DOHH2 (cell line): ENCODE results near the gene NCKAP5.

Experiments
- EZH2phosphoT487 ChIP-seq: fragments of 200-600 bp; sonication (generic); IDR thresholded peaks from 2 replicates; pipeline ENCODE4 v1.6.1; 2017; ENCODE audit warnings: borderline replicate concordance, mild to moderate bottlenecking, antibody characterized with exemption, low read length, moderate library complexity, mixed read lengths
- TF ChIP-seq, protein P1 (sequence below): fragments of 200-600 bp; sonication (generic); IDR thresholded peaks from one replicate; pipeline ENCODE4 v1.5.1; 2014; ENCODE audit warnings: antibody characterized with exemption, mild to moderate bottlenecking, low read depth, low read length; ENCODE audit not compliant: poor library complexity, severe bottlenecking

- no peak for TF ChIP-seq EZH2phosphoT487
- TF ChIP-seq, protein P1, sequence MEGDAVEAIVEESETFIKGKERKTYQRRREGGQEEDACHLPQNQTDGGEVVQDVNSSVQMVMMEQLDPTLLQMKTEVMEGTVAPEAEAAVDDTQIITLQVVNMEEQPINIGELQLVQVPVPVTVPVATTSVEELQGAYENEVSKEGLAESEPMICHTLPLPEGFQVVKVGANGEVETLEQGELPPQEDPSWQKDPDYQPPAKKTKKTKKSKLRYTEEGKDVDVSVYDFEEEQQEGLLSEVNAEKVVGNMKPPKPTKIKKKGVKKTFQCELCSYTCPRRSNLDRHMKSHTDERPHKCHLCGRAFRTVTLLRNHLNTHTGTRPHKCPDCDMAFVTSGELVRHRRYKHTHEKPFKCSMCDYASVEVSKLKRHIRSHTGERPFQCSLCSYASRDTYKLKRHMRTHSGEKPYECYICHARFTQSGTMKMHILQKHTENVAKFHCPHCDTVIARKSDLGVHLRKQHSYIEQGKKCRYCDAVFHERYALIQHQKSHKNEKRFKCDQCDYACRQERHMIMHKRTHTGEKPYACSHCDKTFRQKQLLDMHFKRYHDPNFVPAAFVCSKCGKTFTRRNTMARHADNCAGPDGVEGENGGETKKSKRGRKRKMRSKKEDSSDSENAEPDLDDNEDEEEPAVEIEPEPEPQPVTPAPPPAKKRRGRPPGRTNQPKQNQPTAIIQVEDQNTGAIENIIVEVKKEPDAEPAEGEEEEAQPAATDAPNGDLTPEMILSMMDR: no peak
Measured at GRCh38 chr2:132766573-132766972, 801.7 kb downstream of the NCKAP5 start.
